ENCODE results near the gene ASAP2. TPM values are rescaled to one million over a fixed set of nuclear protein-coding genes. Genes with fewer than 3 reads are reported as not detected.
A peak's percentile ranks its signal among the peaks of the same experiment; 100 is the strongest.
"Not testable (repeated sequence)": the region's sequence is repeated elsewhere in the genome, so short reads cannot be mapped to it uniquely, and the experiment has no call there.

Gene ASAP2
- total RNA-seq, 1 donor from 2014 or later: 12.9 TPM

DNA sequence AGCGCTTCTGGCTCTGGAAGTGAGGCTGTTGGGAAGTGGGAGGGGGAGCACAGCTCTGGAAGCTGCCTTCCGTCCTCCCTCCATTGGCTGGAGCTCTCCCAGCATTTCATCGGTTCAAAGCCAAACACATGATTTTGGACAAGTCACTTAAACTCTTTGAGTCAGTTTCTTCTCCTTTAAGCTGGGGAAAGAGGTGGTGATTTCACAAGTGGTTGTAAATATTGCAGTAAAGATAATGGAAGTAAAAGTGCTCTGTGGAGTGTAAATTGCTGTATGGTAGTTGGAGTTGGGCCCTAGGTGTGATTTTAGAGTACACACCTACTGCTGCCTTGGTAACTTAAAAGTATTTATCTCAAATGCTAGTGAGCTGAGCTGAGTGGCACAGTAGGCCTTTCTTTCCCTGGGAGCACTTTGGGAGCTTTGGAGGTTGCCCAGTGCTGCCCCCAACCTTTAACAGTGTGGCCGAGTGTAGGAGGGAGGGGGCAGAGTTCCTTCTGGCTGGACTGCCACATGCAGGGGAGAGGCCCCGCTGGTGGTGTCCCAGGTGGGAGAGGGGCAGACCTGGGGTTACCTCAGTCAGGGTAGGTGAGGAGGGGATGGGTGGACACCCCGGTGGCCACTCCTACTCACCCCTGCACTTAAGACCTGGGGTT, 54.7 kb downstream of the ASAP2 start:
- intact Hi-C loops (cut with DNase I): loop anchor here (5.0 kb wide), 2 partner anchors 54 to 56 kb away; partner anchors contain the start of gene ASAP2
- no peak for DNase-seq (ENCODE audit: missing footprints)
- ATAC-seq: peak; percentile 48

DNA sequence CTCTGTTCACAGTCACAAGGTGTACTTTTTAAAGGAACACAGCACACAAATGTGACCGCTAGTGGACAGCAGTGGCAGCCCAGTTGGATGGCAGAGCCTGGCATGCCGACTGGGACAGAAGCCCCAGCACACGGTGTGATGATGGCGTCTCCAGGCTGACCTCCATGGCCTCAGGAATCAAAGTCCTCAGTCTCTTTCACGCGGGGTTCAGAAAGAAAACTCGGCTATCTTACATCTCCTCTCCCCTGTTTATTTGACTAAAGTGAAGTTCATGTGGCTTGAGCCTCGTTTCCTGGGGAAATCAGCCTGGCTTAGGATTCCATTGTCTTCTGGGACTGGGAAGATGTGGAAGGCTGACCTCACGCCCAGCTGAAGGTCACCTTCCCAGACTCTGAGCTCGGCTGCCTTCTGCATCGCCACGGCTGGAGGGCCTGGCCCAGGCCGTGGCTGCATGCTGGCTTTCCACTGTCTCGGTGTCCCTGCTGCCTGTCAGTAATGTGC, 56.1 kb downstream of the ASAP2 start:
- DNase-seq (ENCODE audit: missing footprints) (no peak), ATAC-seq (peak; percentile 57)
- intact Hi-C loops (cut with DNase I): loop anchor here (2.0 to 5.0 kb wide), 3 partner anchors 28 to 55 kb away; partner anchors contain the start of gene ASAP2

DNA sequence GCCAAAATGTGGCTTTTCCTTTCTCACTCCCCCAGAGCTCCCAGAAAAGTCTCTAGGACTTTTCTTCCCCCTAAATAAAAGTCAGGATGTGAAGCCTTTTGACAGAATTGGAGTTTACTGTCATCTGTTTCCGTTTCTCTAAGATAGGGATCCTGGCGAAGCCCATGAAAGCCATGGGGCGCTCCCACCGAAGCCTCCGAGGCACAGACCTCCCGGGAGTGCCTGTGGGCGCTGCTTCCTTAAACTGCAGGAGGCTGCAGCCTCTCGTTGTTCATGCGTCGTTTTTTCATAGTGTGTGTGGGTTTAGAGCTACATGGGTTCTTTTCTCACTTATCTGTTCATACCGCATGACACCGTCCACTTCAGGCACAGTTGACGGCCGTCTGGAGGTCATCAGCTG, 56.8 kb downstream of the ASAP2 start:
- intact Hi-C loops (cut with DNase I): loop anchor here (2.0 to 5.0 kb wide), 3 partner anchors 29 to 56 kb away; partner anchors contain the start of gene ASAP2
- no peak for DNase-seq (ENCODE audit: missing footprints)
- no peak for ATAC-seq

DNA sequence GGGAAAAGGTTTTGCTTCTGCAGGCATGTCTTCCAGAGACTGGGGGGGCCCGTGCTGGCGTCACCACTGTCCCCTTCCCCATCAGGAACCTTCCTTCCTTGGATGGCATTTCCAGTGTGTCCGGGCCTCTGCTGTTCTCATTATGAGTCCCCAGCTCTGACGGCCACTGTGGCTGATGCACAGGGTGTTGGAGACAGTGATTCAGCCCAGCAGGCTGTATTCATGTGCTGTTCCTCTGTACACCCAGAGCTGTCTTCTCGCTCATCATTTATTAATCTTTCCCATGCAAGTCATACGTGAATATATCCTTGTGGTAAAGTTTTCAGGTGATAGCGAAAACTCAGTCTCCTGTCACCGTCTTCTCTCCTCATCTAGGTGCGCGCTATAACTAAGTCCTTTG, 57.7 kb downstream of the ASAP2 start:
- ATAC-seq (no peak), DNase-seq (ENCODE audit: missing footprints) (no peak)
- intact Hi-C loops (cut with DNase I): loop anchor here (5.0 kb wide), 2 partner anchors 53 to 57 kb away; partner anchors contain the start of gene ASAP2

DNA sequence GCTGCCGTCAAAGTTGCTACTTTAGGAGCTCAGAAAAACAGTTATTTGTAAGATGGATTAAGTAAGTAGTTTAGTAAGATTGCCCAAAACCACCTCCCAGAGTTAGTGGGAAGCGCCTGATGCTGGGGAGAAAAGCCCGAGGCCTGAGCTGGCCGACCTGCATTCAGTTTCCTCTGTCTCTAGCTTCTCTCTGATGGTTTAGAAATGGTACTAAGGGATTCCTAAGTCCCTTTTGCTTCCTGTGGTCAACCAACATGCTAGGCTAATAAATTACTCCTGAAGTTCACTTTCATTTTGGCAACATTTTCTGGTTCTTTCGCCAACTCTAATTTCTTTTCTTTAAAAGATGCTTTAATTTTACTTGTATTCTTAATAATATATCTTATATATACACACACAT, 60.1 kb downstream of the ASAP2 start:
- intact Hi-C loops (cut with DNase I): no loop called here
- DNase-seq (ENCODE audit: missing footprints): no peak
- ATAC-seq: no peak

DNA sequence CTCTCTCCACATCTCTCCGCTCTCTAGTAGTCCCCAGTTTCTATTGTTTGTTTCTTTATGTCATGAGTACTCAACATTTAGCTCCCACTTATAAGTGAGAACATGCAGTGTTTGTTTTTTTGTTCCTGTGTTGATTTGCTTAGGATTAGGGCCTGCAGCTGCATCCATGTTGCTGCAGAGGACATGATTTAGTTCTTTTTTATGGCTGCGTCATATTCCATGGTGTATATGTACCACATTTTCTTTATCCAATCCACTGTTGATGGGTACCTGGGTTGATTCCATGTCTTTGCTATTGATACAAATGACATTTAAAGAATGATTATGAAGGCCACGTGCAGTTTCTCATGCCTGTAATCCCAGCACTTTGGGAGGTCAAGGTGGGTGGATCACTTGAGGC, 60.7 kb downstream of the ASAP2 start:
- DNase-seq (ENCODE audit: missing footprints); ATAC-seq; intact Hi-C loops (cut with DNase I): not testable (repeated sequence)

DNA sequence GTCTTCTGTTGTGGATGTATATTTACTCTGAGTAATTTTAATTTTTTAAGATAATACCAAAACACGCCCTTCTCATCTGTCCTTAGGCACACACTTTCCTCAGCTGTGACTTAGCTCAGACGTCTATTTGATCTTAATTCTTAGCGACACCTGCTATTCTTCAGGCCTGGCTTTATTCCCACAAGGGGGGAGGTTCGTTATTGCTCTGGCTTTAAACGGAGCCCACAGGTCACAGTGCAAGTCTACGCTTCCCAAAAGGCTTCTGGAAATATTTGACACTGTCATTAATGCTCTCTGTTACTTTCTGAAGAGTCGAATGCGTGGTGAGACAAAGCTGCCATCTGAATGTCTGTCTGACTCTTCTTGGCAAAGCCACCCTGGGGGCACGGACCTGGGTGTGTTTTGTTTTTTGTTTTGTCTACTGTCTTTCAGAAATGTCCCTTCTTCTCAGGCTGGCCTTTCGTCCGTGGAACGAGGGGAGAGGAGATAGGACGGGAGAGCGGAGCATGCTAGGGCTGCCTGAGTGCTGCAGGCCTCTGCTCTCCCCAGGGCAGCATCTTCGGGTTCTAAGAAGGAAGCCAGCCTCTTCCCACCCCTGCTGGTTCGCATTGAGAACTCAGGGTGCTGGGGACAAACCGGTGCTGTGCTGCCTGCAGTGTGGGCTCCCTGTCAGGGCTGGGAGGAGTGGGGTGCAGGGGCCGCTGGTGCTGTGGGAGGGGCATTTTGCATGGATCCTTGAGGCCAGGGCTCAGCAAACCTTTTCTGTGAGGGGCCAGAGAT, 61.9 kb downstream of the ASAP2 start:
- DNase-seq (ENCODE audit: missing footprints) (no peak), ATAC-seq (no peak)
- intact Hi-C loops (cut with DNase I): no loop called here

DNA sequence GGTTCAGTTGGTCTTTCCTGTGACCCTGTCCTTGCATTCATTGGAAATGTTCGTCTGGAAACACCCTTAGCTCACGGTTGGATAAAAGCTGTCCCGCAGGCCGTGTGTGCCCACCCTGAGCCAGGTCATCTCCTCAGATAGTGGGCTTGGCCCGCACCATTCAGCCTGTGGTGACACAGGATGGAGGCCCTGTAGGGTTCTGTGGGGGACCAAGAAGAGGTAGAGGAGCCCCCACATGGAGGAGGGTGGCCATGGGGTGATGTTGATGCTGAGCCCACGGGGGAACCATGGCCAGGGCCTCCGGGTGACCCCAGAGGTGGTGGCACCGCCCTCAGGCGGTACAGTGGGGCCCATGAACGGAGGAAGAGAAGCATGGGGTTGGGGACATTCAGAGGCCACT, 62.7 kb downstream of the ASAP2 start:
- intact Hi-C loops (cut with DNase I): no loop called here
- DNase-seq (ENCODE audit: missing footprints) (no peak), ATAC-seq (no peak)

DNA sequence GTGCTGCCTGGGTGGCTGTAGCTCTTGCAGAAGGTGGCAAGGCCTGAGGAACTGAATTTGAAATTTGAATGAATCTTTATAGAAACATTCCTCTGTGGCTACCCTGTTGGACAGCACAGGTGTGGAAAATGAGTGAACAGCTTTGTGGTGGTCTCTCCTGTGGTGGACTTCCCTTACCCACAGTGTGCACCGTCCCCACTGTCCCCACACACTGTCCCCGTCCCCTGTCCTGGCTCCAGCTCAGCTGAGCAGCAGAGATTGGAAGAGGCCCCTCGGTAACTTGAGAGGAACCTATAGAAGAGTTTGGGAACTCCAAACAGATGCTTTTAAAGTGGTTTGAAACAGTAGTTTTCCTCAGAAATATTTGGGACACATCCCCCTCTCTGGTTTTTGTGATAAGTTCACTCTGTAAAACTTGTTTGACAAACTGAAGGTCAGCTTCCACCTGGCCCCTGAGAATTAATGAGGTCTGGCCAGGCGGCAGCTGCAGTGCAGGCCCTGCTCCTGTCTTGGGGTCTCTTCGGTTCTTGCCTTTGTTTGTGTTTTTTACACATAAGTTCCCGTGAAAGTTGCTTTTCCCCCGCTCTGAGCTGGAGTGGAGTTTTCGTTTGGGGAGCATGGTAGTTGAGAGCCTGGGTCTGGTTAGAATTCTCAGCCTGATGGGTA, 63.2 kb downstream of the ASAP2 start:
- intact Hi-C loops (cut with DNase I): no loop called here

DNA sequence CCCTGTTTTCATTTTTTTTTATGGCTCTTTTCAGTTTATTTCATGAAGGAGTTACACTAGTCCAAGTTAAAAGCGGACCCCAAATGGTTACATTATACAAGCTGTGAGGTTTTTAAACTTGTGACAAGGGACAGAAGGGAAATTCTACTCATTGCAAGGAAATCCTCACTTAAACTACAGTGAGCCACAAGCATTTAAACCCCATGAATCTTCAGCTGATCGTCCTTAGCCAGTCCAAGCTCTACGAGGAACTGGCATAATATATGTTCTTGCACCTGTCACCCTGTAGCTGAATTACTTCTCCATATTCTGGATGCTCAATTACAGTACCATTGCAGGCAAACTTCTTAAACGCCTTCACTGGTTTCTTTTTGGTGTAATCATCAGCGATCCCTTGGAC, 64.5 kb downstream of the ASAP2 start:
- intact Hi-C loops (cut with DNase I): no loop called here
- ATAC-seq: no peak

More for the DNA sequence above, 63.2 kb downstream of the ASAP2 start:
- DNase-seq (ENCODE audit: missing footprints) (no peak), ATAC-seq (no peak)

DNA sequence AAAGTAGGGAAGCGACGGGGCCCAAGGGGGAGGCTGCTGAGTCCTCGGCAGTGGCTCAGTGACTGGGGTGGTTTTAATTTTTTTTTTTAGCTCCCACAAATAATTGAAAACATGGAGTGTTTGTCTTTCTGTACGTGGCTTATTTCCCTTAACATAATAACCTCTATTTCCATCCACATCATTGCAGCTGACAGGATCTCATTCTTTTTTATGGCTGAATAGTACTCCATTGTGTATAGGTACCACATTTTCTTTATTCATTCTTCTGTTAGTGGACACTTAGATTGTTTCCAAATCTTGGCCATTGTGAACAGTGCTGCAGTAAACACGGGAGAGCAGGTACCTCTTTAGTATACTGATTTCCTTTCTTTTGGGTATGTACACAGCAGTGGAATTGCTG, 65.1 kb downstream of the ASAP2 start:
- intact Hi-C loops (cut with DNase I): no loop called here
- ATAC-seq (no peak), DNase-seq (ENCODE audit: missing footprints) (no peak)

More for the DNA sequence above, 64.5 kb downstream of the ASAP2 start:
- DNase-seq (ENCODE audit: missing footprints): no peak

DNA sequence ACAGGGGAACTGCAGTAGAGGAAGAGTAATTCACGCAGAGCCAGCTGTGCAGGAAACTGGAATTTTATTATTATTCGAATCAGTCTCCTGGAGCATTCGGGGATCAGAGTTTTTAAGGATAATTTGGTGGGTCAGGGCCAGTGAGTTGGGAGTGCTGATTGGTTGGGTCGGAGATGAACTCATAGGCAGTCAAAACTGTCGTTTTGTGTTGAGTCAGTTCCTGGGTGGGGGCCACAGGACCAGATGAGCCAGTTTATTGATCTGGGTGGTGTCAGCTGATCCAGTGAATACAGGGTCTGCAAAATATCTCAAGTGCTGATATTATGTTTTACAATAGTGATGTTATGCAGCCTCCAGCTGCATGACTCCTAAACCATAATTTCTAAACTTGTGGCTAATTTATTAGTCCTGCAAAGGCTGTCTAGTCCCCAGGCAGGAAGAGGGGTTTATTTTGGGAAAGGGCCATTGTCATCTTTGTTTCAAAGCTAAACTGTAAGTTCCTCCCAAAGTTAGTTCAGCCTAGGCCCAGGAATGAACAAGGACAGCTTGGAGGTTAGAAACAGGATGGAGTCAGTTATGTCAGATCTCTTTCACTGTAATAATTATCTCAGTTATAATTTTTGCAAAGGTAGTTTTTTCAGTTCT, 67.0 kb downstream of the ASAP2 start:
- intact Hi-C loops (cut with DNase I): no loop called here
- ATAC-seq: no peak
- no peak for DNase-seq (ENCODE audit: missing footprints)

DNA sequence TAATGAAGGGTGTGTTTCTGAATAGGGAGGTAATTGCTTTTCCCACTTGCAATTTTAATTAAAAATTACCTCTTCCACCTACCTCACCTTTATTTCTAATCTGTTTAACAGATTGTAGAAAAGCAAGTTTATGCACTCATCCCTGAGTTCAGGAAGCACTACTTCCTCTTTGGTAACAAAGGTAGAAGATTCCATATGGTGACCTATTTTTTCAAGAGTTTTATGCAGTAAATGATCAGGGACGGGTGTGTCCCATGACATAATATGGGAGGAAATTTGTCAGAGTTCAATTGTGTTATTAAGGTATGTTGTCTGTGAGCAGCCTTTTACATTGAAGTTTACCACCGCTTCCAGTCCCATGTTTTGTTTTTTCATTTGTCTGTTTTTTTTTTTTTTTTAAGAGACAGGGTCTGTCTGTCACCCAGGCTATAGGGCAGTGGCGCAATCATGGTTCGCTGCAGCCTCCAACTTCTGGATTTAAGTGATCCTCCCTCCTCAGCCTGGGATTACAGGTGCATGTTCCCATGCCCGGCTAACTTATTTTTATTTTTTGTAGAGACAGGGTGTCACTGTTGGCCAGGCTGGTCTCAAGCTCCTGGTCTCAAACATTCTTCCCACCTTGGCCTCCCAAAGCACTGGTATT, 68.2 kb downstream of the ASAP2 start:
- DNase-seq (ENCODE audit: missing footprints) (no peak), ATAC-seq (no peak)
- intact Hi-C loops (cut with DNase I): no loop called here

DNA sequence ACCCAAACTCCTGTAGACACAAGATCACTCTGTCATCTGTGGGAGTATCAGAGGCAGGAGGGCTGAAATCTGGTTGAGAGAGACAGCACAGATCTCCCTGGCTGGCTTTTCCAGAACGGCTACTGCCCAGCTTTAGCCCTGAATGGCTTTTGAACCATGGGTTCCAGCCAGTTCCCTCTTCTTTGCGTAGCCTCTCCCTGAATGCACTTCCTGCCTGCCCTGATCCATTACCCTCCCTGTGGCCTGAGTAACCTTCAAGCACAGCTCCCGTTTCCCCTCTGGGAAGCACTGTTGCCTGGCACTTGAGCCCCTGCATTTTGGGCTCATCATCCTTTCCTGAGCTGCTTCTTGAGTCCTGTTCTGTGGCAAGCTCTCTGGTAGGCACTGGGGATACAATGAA, 68.8 kb downstream of the ASAP2 start:
- DNase-seq (ENCODE audit: missing footprints): no peak
- intact Hi-C loops (cut with DNase I): no loop called here
- ATAC-seq: peak; percentile 41

DNA sequence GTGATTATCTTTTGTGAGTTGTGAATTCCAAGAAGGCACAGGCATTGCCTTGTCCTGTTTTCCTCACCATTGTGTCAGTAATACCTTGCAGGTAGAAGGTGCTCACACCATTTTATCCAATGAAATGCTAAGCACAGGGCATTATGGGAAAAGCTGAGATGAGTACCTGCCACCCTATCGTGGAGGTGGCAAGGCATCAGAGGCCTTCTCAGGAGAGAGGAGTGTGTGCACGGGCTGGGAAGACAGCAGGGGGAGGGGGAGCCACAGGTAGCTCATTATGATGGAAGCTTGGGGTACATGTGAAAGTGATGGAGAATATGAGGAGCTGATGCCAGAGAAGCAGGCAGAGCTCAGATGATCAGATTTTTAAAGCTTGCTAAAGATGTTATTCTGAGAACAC, 69.5 kb downstream of the ASAP2 start:
- DNase-seq (ENCODE audit: missing footprints) (no peak), ATAC-seq (no peak)
- intact Hi-C loops (cut with DNase I): no loop called here

DNA sequence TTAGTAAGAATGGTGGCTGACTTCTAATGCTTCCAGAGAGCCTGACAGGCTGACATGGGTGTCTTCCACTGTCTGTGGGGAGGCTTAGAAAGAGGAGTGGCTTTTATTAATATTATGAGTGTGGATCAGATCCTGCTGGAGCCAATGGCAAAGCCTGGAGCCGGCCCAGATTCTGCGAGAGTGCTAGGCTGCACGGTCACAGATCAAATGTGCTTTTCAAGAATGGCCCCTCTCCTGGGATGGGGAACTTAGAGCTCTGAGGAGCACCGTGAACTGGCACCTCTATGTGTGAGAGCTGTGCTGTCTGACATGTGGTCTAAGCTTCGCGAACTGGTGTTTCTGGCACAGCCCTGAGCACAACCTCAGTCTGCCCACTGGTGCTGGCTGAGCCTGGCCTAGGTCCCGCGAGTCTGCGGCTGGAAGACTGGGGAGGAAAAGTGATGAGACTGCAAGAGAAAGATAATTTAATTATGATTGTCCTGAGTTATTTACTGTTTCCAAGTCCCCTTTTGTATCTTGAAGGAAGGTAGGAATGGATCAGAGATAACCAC, 70.4 kb downstream of the ASAP2 start:
- intact Hi-C loops (cut with DNase I): no loop called here
- ATAC-seq (no peak), DNase-seq (ENCODE audit: missing footprints) (no peak)

DNA sequence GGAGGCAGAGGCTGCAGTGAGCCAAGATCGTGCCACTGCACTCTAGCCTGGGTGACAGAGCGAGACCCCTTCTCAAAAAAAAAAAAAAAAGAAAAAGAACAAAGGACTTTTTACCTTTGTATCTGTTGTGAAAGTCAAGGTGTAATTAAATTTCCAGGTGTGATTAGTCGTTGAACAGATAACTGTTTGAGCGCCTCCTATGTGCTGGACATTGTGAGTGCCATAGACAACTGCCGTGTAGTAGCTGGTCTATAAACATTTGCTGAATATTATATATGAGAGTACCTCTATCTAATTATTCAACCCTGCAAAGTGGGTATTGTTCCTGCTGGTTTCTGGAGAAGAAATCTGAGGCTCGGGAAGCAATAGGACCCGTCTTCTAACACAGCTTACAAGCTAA, 71.8 kb downstream of the ASAP2 start:
- ATAC-seq (no peak), DNase-seq (ENCODE audit: missing footprints) (no peak)
- intact Hi-C loops (cut with DNase I): no loop called here

DNA sequence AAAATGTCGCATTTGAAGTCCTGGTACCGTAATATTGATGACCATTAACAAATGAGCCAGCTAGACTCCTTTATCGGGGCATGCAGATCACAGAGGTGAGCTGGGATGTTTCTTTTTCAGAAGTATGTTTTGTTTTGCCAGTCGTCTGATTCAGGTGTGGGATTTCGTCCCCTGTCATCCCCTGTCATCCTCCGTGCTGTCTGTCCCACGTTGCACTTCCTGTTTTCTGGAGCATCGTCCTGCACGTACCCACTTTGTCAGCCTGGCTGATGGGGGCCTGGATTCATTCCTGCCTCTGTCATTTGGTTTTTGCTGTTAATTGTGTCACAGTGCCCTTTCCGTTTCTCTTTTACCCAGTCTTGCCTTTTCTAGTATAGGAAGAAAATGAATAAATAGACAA, 72.8 kb downstream of the ASAP2 start:
- no peak for DNase-seq (ENCODE audit: missing footprints)
- ATAC-seq: no peak
- intact Hi-C loops (cut with DNase I): no loop called here
